Measurements from ENCODE around the gene CGB2. TPM values are rescaled to one million over a fixed set of nuclear protein-coding genes. Genes with fewer than 3 reads are reported as not detected.
A peak's percentile ranks its signal among the peaks of the same experiment; 100 is the strongest.
"Not testable (repeated sequence)": the region's sequence is repeated elsewhere in the genome, so short reads cannot be mapped to it uniquely, and the experiment has no call there.

CGB2 gene
- total RNA-seq, 2 donors from 2014 or later: 0.57 TPM; not detected in 1

DNA sequence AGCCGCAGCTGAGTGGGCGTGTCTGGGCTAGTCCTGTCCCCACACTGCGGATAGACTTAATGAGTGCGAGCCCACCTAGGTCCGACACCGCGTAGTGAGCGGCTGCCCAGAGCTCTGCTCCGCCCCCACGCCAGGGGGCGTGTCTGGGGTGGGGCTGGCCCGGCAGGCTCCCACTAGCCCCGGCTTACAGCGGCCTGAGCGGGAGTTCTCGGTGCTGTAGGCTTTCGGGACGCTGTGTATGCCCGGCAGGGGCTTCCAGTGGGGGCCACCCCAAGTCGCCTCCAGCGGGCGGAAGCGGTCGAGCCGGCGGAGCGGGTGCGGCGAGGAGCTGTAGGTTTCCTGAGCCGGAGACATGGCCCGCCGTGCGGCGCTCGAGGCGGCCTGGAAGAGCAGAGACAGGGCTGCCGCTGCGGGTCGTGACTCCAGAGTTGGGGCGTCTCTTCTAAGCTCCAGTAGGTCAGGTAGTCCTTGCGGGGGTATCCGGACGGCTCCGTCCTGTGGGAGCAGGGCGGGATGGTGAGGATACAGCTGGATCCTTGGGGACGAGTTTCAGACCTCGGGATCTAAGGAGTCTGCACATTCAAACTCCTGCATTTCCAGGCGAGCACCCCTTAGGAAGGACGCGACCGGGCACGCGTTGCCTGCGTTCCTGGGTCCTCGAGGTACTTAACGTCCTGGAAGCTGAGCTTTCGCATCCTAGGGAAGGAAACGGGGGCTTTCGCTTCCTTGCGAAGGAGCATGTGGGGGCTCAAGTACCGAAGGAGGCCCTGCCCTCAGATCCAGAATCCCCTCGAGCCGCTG is 24.6 kb downstream of the CGB2 start:
- peak; percentile 89 for DNase-seq
- H3K36me3 Mint-ChIP-seq (ENCODE audit: low read depth): no peaks in the 10 kb centered on the region
- no peaks in the 10 kb centered on the region for H3K4me1 ChIP-seq (ENCODE audit: control insufficient read depth, insufficient read depth, low read length)
- H3K9ac ChIP-seq (ENCODE audit: extremely low read depth, low read length, poor library complexity, severe bottlenecking): no peak overlapping the region
- peaks cover 6% of the 10 kb centered on the region for H3K4me1 Mint-ChIP-seq
- H3K27ac Mint-ChIP-seq: no peak overlapping the region
- peak overlapping the region; percentile 77 for H3K4me3 ChIP-seq (ENCODE audit: low read length)
- peak; percentile 50 for TF ChIP-seq CTCF (conservative IDR thresholded peaks at IDR 0.05)
- H3K27me3 ChIP-seq (ENCODE audit: control insufficient read depth, insufficient read depth, low read length, poor library complexity, severe bottlenecking): peaks cover 48% of the 10 kb centered on the region
- H3K9me3 Mint-ChIP-seq: no peaks in the 10 kb centered on the region
- H3K36me3 ChIP-seq (ENCODE audit: control insufficient read depth, insufficient read depth, low read length): no peaks in the 10 kb centered on the region
- 3 to 5% methylated on average over 31 to 63 of the region's 63 CpGs for WGBS, 2 experiments (ENCODE audit: insufficient coverage in 1 of 2, insufficient read length in 1 of 2)
- H3K9me3 ChIP-seq (ENCODE audit: control insufficient read depth, low read length): no peaks in the 10 kb centered on the region
- H3K27me3 Mint-ChIP-seq (ENCODE audit: insufficient read depth): peaks cover 73% of the 10 kb centered on the region
- peak overlapping the region; percentile 52 for H3K4me3 Mint-ChIP-seq
- H3K27ac ChIP-seq (ENCODE audit: low read depth, low read length): no peak overlapping the region

DNA sequence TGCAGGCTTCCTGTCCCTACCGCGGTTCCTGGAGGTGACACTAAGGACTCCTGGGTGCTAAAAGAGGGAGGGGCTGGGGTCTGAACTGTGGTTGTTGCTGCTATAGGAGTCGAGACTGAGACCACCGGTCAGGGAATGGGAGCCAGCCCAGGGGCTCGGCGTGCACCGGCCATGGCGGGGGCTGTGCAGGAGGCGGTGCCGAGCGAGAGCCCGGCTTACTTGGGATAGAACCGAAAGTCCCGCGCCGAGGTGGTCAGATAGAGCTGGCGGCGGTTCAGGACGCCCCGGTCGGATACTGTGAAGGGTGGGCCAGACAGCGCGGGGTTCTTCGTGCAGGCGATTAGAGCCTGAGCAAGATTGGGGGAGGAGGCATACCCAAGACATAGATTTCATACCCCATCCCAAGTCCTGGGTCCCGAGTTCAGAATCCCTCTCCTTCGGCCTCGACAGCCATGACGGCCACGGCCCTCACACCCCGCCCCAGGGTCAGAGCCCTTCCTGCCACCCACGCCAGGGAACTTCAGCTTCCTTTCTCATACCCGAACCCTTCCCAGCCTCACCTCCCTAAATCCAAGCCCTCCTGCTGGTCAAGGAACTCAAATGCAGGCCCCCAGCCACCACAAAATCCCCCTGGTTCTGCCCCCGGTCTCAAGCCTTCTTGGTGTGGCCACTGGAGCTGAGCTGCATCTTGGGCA is 25.4 kb downstream of the CGB2 start:
- peaks cover 48% of the 10 kb centered on the region for H3K27me3 ChIP-seq (ENCODE audit: control insufficient read depth, insufficient read depth, low read length, poor library complexity, severe bottlenecking)
- H3K36me3 Mint-ChIP-seq (ENCODE audit: low read depth); H3K4me1 ChIP-seq (ENCODE audit: control insufficient read depth, insufficient read depth, low read length); H3K27ac Mint-ChIP-seq; H3K4me1 Mint-ChIP-seq; H3K36me3 ChIP-seq (ENCODE audit: control insufficient read depth, insufficient read depth, low read length); H3K27ac ChIP-seq (ENCODE audit: low read depth, low read length); H3K9ac ChIP-seq (ENCODE audit: extremely low read depth, low read length, poor library complexity, severe bottlenecking); H3K9me3 Mint-ChIP-seq; H3K9me3 ChIP-seq (ENCODE audit: control insufficient read depth, low read length): not testable (repeated sequence)
- WGBS, 2 experiments (ENCODE audit: insufficient coverage in 1 of 2, insufficient read length in 1 of 2): 17 to 20% methylated on average over 13 to 34 of the region's 34 CpGs
- Mint-ChIP-seq H3K4me3 (peak overlapping the region; percentile 52), H3K27me3 (ENCODE audit: insufficient read depth) (peaks cover 79% of the 10 kb centered on the region)
- DNase-seq: peak; percentile 64
- peak overlapping the region; percentile 77 for H3K4me3 ChIP-seq (ENCODE audit: low read length)

GRCh38 chr19:49057636-49058234 is 26.0 kb downstream of the CGB2 start, which contains the start of gene CGB7:
TSS of gene CGB7 (minus strand) at chr19:49057749. CDS start at chr19:49055375, 2,374 bp downstream.
- peak within 1 kb of the TSS; percentile 77 for H3K4me3 ChIP-seq (ENCODE audit: low read length)
- H3K4me1 ChIP-seq (ENCODE audit: control insufficient read depth, insufficient read depth, low read length): no peaks in the 10 kb centered on the region
- no peaks in the 10 kb centered on the region for H3K9me3 ChIP-seq (ENCODE audit: control insufficient read depth, low read length)
- peaks cover 6% of the 10 kb centered on the region for H3K4me1 Mint-ChIP-seq
- H3K9me3 Mint-ChIP-seq: no peaks in the 10 kb centered on the region
- no peak for TF ChIP-seq CTCF (conservative IDR thresholded peaks at IDR 0.05)
- peaks cover 81% of the 10 kb centered on the region for H3K27me3 Mint-ChIP-seq (ENCODE audit: insufficient read depth)
- H3K36me3 ChIP-seq (ENCODE audit: control insufficient read depth, insufficient read depth, low read length): no peaks in the 10 kb centered on the region
- H3K27ac ChIP-seq (ENCODE audit: low read depth, low read length): no peak within 1 kb of the TSS
- DNase-seq: peak; percentile 93
- H3K9ac ChIP-seq (ENCODE audit: extremely low read depth, low read length, poor library complexity, severe bottlenecking): no peak within 1 kb of the TSS
- H3K27me3 ChIP-seq (ENCODE audit: control insufficient read depth, insufficient read depth, low read length, poor library complexity, severe bottlenecking): peaks cover 48% of the 10 kb centered on the region
- H3K36me3 Mint-ChIP-seq (ENCODE audit: low read depth): no peaks in the 10 kb centered on the region
- WGBS, 2 experiments (ENCODE audit: insufficient coverage in 1 of 2, insufficient read length in 1 of 2): 21 to 25% methylated on average over 13 to 38 of the region's 38 CpGs
- no peak within 1 kb of the TSS for H3K27ac Mint-ChIP-seq
- peak within 1 kb of the TSS; percentile 52 for H3K4me3 Mint-ChIP-seq
